ENCODE results near the gene NMS. TPM values are rescaled to one million over a fixed set of nuclear protein-coding genes. Genes with fewer than 3 reads are reported as not detected.

Gene NMS
- total and polyA plus RNA-seq, 10 of the 15 experiments (the other 5 are each of a cell fraction or from before 2014, with no cell fraction given): not detected

GRCh38 chr2:100524331-100524730 is 54.0 kb downstream of the NMS start:
- ChIA-PET CTCF (no interaction called here), POLR2A (no interaction called here), RAD21 (ENCODE audit: unreplicated experiment) (no interaction called here), SMC1A (ENCODE audit: uncharacterized antibody, unreplicated experiment) (interaction anchor here (0.6 kb wide), 1 partner anchor 81 kb away, joined by 3 read pairs; no protein-coding TSS in a partner anchor)
- intact Hi-C loops (cut with micrococcal nuclease; ENCODE audit: unreplicated experiment) (no loop called here), in situ Hi-C loops (cut with MboI) (no loop called here)
- BruUV-seq (replicated peaks): no TSS peak
- DNase-seq (ENCODE audit: low read depth, low spot score) (no peak), ATAC-seq (no peak), FAIRE-seq (no peak)
- H3K27ac ChIP-seq (ENCODE audit: control insufficient read depth, insufficient read depth): no peak overlapping the region
- no peaks in the 10 kb centered on the region for H3K9me3 ChIP-seq (replicated peaks; ENCODE audit: control insufficient read depth, insufficient read depth, low read length)
- H3K4me2 ChIP-seq (ENCODE audit: control insufficient read depth, insufficient read depth): no peak overlapping the region
- H3K36me3 ChIP-seq (ENCODE audit: control insufficient read depth in 2 of 2, insufficient read depth in 2 of 2, low read length in 1 of 2): no peaks in the 10 kb centered on the region
- no peak overlapping the region for H2AFZ ChIP-seq (ENCODE audit: control insufficient read depth, low read depth, low read length)
- no peaks in the 10 kb centered on the region for H3K79me2 ChIP-seq (ENCODE audit: control insufficient read depth, insufficient read depth, low read length)
- no peaks in the 10 kb centered on the region for H4K20me1 ChIP-seq (ENCODE audit: control insufficient read depth, insufficient read depth)
- TF ChIP-seq NFIC (IDR thresholded peaks at IDR 0.05; ENCODE audit: low read depth, low read length): no peak
- no peak for TF ChIP-seq MYB (IDR thresholded peaks at IDR 0.05; ENCODE audit: borderline replicate concordance, low read depth, low read length)
- TF ChIP-seq CHD2 (IDR thresholded peaks at IDR 0.05; ENCODE audit: borderline replicate concordance, low read depth, low read length): no peak
- no peak for TF ChIP-seq STAT1 (conservative IDR thresholded peaks at IDR 0.05)
- no peak for TF ChIP-seq MEF2A (IDR thresholded peaks at IDR 0.05; ENCODE audit: insufficient read depth, low read depth, low read length)
- no peak for TF ChIP-seq SRF (IDR thresholded peaks at IDR 0.05; ENCODE audit: low read depth in 2 of 2, low read length in 2 of 2)
- TF ChIP-seq HCFC1 (IDR thresholded peaks at IDR 0.05; ENCODE audit: low read length): no peak
- no peak for TF ChIP-seq ZNF274 (IDR thresholded peaks at IDR 0.05; ENCODE audit: insufficient read depth, insufficient read length)
- TF ChIP-seq PBX3 (IDR thresholded peaks at IDR 0.05; ENCODE audit: insufficient replicate concordance, low read depth, low read length): no peak
- H3K4me1 ChIP-seq (ENCODE audit: control insufficient read depth, insufficient read depth, low read length): no peaks in the 10 kb centered on the region
- H3K4me3 ChIP-seq: no peak overlapping the region
- peaks cover 0 to 2% of the 10 kb centered on the region in 2 experiments; a peak in 1 of 4 replicates for H3K27me3 ChIP-seq (replicated peaks in 1 of 2; ENCODE audit: control insufficient read depth in 2 of 2, insufficient read depth in 2 of 2, low read length in 1 of 2)
- WGBS (ENCODE audit: insufficient coverage, insufficient replicate concordance, low lambda C conversion rate, missing lambda C conversion rate): 45% methylated on average over 2 of the region's 2 CpGs
- H3K9ac ChIP-seq (ENCODE audit: control insufficient read depth, insufficient read depth, low read length): no peak overlapping the region
